Body of pancreas (tissue), 4 donors: ENCODE measurements around the gene R3HDM2. TPM values are rescaled to one million over a fixed set of nuclear protein-coding genes. Genes with fewer than 3 reads are reported as not detected.
A peak's percentile ranks its signal among the peaks of the same experiment; 100 is the strongest.
"Not testable (repeated sequence)": the region's sequence is repeated elsewhere in the genome, so short reads cannot be mapped to it uniquely, and the experiment has no call there.

ENCODE experiments used
- ATAC-seq: fragments of 150-250 bp; one replicate; pipeline ENCODE4 v1.9.1; 2016
- DNase-seq, 4 donors: peaks; one replicate each; pipeline ENCODE4 v3.0.0-alpha.2; 2019
- H3K27ac ChIP-seq, 4 donors: fragments of 200-600 bp; sonication (generic); 1 replicate in 3 of 4; 2 replicates in 1 of 4; pipeline versions ENCODE4 v1.5.1 to v1.6.1; 2016 to 2019; ENCODE audit warnings: mild to moderate bottlenecking in 1 of 4, mixed read lengths in 1 of 4, moderate library complexity in 1 of 4
- H3K27me3 ChIP-seq, 2 donors: fragments of 200-600 bp; sonication (generic); one replicate each; pipeline ENCODE4 v1.6.0; 2016; ENCODE audit warnings: mild to moderate bottlenecking in 1 of 2
- H3K36me3 ChIP-seq, 2 donors: fragments of 200-600 bp; sonication (generic); replicated peaks in 1 of 2; 2 replicates each; pipeline ENCODE4 v1.5.1; 2016; ENCODE audit warnings: low read depth in 2 of 2; ENCODE audit not compliant: insufficient read depth in 1 of 2
- H3K4me1 ChIP-seq: fragments of 200-600 bp; sonication (generic); one replicate; pipeline ENCODE4 v1.6.0; 2016
- H3K4me3 ChIP-seq, 2 donors: fragments of 200-600 bp; sonication (generic); 1 replicate in 1 of 2; 2 replicates in 1 of 2; pipeline ENCODE4 v1.5.1; 2016 to 2019
- H3K9me3 ChIP-seq, 3 donors: fragments of 200-600 bp; sonication (generic); 1 replicate in 2 of 3; 2 replicates in 1 of 3; pipeline ENCODE4 v1.5.1; 2016
- POLR2A ChIP-seq, 3 donors: fragments of 450-650 bp; IDR thresholded peaks; one replicate each; pipeline ENCODE4 v1.6.1; 2016; ENCODE audit warnings: antibody characterized with exemption in 3 of 3, mild to moderate bottlenecking in 2 of 3
- WGBS, 2 donors: methylation state at CpG; one replicate each; pipeline ENCODE4 v1.1.5; 2017; 5-methylcytosine and 5-hydroxymethylcytosine counted together
- intact Hi-C: fragments of 100-400 bp; cut with DNase I; formaldehyde crosslinking; loops from one replicate; pipeline ENCODE4 v1.15.1; 2023
- total RNA-seq, 2 donors: library from RNA; depleted of rRNA; stranded (reverse); fragments of >200 nt; gene quantifications; one replicate each; pipeline ENCODE4 v1.1.0, GENCODE V29; 2016
- TF ChIP-seq, protein P1 (sequence below), 7 experiments: fragments of 450-650 bp in 4 of 7; fragments of 200-600 bp in 3 of 7; sonication (generic) in 3 of 7; IDR thresholded peaks; one replicate each; pipeline ENCODE4 v1.5.1; 2016 to 2019; ENCODE audit warnings: antibody characterized with exemption in 7 of 7

The R3HDM2 gene
- total RNA-seq, 2 donors from 2014 or later, result 16.1 to 41.9 TPM

DNA sequence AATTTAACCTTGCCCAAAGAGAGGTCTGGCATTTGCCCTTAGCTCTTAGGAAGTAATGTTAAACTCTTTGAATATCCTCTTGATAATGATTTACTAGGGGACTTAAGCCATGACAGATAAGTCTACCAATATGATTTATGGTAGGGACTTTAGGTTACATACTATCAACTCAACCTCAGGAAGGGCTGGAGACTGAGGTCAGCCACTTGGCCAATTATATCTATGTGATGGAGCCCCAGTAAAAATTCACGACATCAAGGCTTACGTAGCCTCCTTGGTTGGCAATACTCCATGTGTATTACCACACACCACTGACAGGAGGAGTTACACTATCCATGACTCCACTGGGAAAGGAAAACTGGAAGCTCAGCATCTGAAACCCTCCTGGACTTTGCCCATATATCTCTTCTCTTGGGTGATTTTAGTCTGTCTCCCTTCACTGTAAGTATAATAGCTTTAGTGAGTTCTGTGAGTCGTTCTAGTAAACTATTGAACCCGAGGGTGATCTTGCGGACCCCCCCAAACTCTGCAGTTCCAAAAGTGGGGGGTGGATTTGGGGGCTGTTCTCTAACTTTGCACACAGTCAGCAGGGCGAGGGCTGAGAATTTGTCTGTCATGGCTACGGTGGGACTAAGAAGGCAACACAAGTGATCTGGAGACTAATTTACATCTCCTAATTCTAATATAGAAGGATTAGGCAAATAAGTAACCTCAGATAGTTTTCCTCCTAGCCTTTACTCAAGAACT is 62.3 kb downstream of the R3HDM2 start:
- intact Hi-C loops, result no loop called here
- 73 to 81% methylated on average over 7 of the region's 7 CpGs for WGBS, 2 donors
- no peak overlapping the region for H3K4me3 ChIP-seq
- peaks cover 23% of the 10 kb centered on the region for H3K4me1 ChIP-seq
- ATAC-seq (peak; percentile 79), DNase-seq (peak in 3 of 4 donors; percentile 16 to 45 (median 33))
- no peaks in the 10 kb centered on the region for H3K36me3 ChIP-seq
- H3K27me3 ChIP-seq, result no peaks in the 10 kb centered on the region
- peak overlapping the region; percentile 25 to 53 (median 37) for H3K27ac ChIP-seq
- H3K9me3 ChIP-seq, result no peaks in the 10 kb centered on the region
- TF ChIP-seq POLR2A (IDR thresholded peaks at IDR 0.05), result no peak
- TF ChIP-seq, protein P1, sequence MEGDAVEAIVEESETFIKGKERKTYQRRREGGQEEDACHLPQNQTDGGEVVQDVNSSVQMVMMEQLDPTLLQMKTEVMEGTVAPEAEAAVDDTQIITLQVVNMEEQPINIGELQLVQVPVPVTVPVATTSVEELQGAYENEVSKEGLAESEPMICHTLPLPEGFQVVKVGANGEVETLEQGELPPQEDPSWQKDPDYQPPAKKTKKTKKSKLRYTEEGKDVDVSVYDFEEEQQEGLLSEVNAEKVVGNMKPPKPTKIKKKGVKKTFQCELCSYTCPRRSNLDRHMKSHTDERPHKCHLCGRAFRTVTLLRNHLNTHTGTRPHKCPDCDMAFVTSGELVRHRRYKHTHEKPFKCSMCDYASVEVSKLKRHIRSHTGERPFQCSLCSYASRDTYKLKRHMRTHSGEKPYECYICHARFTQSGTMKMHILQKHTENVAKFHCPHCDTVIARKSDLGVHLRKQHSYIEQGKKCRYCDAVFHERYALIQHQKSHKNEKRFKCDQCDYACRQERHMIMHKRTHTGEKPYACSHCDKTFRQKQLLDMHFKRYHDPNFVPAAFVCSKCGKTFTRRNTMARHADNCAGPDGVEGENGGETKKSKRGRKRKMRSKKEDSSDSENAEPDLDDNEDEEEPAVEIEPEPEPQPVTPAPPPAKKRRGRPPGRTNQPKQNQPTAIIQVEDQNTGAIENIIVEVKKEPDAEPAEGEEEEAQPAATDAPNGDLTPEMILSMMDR (IDR thresholded peaks at IDR 0.05), result peak in 3 of 7 experiments; percentile 18 to 32 (median 24)

DNA sequence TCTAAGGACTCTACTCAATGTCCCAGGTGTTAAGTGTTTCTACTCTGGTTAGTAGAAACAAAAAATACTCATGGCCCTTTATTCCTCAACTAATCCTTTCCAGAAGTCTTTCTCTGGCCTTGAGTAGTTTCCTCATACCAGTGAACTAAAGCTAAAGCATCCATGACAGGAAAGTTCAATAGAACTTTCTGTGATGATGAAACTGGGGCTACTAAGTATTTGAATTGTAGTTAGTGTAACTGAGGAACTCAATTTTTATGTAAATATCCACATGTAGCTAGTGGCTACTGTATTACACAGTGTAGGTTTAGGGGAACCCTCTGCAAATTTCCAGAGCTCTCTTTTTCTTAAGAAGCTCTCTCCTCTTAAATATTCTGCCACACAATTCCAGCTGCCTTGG is 63.7 kb downstream of the R3HDM2 start:
- Histone ChIP-seq H3K4me3 (no peak overlapping the region), H3K27ac (peak overlapping the region in 1 of 4 donors; percentile 53), H3K36me3 (no peaks in the 10 kb centered on the region), H3K27me3 (no peaks in the 10 kb centered on the region), H3K9me3 (no peaks in the 10 kb centered on the region), H3K4me1 (peaks cover 20% of the 10 kb centered on the region)
- ATAC-seq, result no peak
- DNase-seq, result no peak
- intact Hi-C loops, result no loop called here
- TF ChIP-seq, protein P1 (IDR thresholded peaks at IDR 0.05), result no peak
- no peak for TF ChIP-seq POLR2A (IDR thresholded peaks at IDR 0.05)

DNA sequence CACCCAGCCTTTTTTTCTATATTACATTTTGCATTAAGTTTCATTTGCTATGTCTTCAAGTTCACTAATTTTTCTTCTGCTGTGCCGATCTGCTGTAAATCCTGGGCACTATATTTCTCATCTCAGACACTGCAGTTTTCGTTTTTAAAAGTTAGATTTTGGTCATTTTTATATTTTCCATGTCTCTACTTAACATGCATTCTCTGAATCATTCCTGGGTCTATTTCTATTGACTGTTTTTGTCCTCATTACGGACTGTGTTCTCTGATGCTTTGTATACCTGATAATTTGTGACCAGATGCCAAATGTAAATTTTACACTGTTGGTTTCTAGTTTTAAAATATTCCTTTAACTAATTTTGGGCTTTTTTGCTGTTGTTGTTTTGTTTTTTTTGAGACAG is 64.5 kb downstream of the R3HDM2 start:
- DNase-seq, result no peak
- 92 to 93% methylated on average over 3 of the region's 3 CpGs for WGBS, 2 donors
- no peaks in the 10 kb centered on the region for H3K9me3 ChIP-seq
- no peak overlapping the region for H3K4me3 ChIP-seq
- no peak overlapping the region for H3K27ac ChIP-seq
- H3K36me3 ChIP-seq, result no peaks in the 10 kb centered on the region
- no peak for TF ChIP-seq POLR2A (IDR thresholded peaks at IDR 0.05)
- TF ChIP-seq, protein P1 (IDR thresholded peaks at IDR 0.05), result no peak
- H3K27me3 ChIP-seq, result no peaks in the 10 kb centered on the region
- intact Hi-C loops, result no loop called here
- ATAC-seq, result no peak
- H3K4me1 ChIP-seq, result peaks cover 13% of the 10 kb centered on the region

DNA sequence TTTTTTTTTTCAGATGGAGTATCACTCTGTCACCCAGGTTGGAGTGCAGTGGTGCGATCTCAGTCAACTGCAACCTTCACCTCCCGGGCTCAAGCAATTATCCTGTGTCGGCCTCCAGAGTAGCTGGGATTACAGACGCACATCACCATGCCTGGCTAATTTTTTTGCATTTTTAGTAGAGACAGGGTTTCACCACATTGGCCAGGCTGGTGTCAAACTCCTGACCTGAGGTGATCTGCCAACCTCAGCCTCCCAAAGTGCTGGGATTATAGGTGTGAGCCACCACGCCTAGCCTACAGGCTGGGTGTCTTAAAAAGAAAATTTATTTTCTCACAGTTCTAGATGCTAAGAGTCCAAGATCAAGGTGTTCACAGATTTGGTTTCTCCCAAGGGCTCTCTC is 66.7 kb downstream of the R3HDM2 start:
- ATAC-seq, H3K4me3 ChIP-seq, H3K27me3 ChIP-seq, H3K36me3 ChIP-seq, H3K27ac ChIP-seq, DNase-seq, intact Hi-C loops, H3K4me1 ChIP-seq, H3K9me3 ChIP-seq: not testable (repeated sequence)
- WGBS, 2 donors, result 98% methylated on average over 5 of the region's 5 CpGs

DNA sequence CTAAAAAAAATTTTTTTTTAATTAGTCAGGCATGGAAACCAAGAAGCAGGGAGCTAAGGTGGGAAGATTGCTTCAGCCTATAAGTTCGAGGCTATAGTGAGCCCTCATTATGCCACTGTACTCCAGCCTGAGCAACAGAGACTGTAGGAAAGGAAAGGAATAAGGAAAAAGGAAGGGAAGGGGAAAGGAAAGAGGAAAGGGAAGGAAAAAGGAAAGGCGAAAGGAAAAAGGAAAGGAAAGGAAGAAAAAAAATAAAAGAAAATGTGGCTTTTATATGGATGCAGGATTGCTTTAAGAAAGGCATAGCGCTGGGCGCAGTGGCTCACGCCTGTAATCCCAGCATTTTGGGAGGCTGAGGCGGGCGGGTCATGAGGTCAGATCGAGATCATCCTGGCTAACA is 70.4 kb downstream of the R3HDM2 start:
- ATAC-seq, result no peak
- 89 to 98% methylated on average over 8 of the region's 8 CpGs for WGBS, 2 donors
- no peak overlapping the region for H3K27ac ChIP-seq
- TF ChIP-seq, protein P1 (IDR thresholded peaks at IDR 0.05), result no peak
- TF ChIP-seq POLR2A (IDR thresholded peaks at IDR 0.05), result no peak
- no peaks in the 10 kb centered on the region for H3K27me3 ChIP-seq
- no peaks in the 10 kb centered on the region for H3K9me3 ChIP-seq
- no peak for DNase-seq
- H3K4me3 ChIP-seq, result no peak overlapping the region
- intact Hi-C loops, result no loop called here
- no peaks in the 10 kb centered on the region for H3K36me3 ChIP-seq
- H3K4me1 ChIP-seq, result no peaks in the 10 kb centered on the region
